Measurements from ENCODE around the gene PPOX. TPM values are rescaled to one million over a fixed set of nuclear protein-coding genes. Genes with fewer than 3 reads are reported as not detected.

Gene PPOX
- total RNA-seq, 1 donor from 2014 or later: 28.6 TPM

DNA sequence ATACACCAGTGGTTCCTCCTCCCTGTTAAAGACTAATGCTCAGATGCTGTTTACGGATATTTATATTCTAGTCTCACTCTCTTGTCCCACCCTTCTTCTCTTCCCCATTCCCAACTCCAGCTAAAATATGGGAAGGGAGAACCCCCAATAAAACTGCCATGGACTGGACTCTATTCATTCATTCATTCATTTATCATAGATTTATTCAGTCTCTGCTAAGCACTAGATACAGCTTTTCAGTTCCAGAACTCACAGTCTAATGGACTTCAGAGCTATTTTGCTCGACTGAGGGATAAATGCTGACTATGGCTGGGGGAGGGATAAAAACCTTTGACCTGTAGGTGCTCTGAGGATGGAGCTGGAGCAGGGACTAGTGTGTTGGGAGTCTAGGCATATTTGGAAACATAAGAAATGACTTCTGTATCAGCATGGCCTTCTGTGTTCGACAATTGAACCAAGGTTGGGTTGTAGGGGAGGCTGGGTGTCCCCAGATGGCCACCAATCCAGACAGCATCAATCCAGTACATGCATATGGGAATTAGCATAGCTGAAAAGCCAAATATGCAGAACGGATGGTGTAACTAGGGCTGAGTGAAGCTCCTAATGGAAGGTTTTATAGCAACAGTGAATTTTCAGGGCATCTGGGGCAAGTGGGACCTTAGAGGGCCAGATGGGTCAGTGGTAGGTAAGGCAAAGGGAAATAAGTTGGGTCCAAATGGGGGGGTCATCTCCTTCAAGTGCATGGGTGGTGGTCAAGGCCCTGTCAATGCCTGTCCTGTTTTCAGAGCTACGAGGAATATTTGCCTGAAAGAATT is 53.1 kb downstream of the PPOX start:
- Mint-ChIP-seq H3K27me3 (no peaks in the 10 kb centered on the region), H3K4me1 (peaks cover 38% of the 10 kb centered on the region)

DNA sequence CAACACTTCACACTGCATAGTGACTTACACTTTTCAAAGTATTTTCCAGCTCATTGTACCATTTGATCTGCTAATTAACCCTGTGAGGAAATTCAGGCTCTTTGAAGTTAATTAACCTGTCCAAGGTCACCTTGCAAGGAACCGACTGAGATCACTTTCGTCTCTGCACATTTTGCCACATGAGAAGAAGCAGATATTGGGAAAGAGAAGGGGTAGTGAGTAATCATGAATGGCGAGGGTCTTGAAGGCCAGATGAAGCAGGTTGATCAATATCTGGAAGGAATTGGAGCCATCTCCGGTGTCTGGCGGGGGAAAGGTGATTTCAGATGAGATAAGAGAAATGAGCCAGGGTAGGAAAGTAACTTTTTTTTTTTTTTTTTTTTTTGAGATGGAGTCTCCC is 53.8 kb downstream of the PPOX start:
- no peak for DNase-seq
- Mint-ChIP-seq H3K9me3 (no peaks in the 10 kb centered on the region), H3K4me1 (peaks cover 34% of the 10 kb centered on the region), H3K27ac (no peak overlapping the region), H3K4me3 (no peak overlapping the region), H3K27me3 (no peaks in the 10 kb centered on the region), H3K36me3 (ENCODE audit: low read depth) (peaks cover 3% of the 10 kb centered on the region)
- intact Hi-C loops (cut with micrococcal nuclease): no loop called here

More for the DNA sequence above, 53.1 kb downstream of the PPOX start:
- Mint-ChIP-seq H3K27ac (no peak overlapping the region), H3K36me3 (ENCODE audit: low read depth) (peaks cover 8% of the 10 kb centered on the region), H3K9me3 (no peaks in the 10 kb centered on the region), H3K4me3 (no peak overlapping the region)
- no peak for DNase-seq
- intact Hi-C loops (cut with micrococcal nuclease): no loop called here

Other genes with a start within 250 kb of the PPOX start
- not detected in 2 replicates for gene ITLN2, start 211.6 kb upstream of the PPOX start, total RNA-seq
- 9.1 and 21.4 TPM in 2 replicates for gene F11R, start 145.3 kb upstream of the PPOX start, total RNA-seq
- gene TSTD1, start 127.5 kb upstream of the PPOX start, total RNA-seq: 41.7 and 49.7 TPM in 2 replicates
- gene USF1, start 120.4 kb upstream of the PPOX start, total RNA-seq: 46.5 and 48.6 TPM in 2 replicates
- 134 and 139 TPM in 2 replicates for gene ARHGAP30, start 96.5 kb upstream of the PPOX start, total RNA-seq
- 0.05 TPM in 1 of 2 replicates, not detected in the other for gene NECTIN4, start 76.9 kb upstream of the PPOX start, total RNA-seq
- not detected in 2 replicates for gene KLHDC9, start 68.1 kb upstream of the PPOX start, total RNA-seq
- gene PFDN2, start 48.4 kb upstream of the PPOX start, total RNA-seq: 173 and 178 TPM in 2 replicates
- 46.7 and 48.2 TPM in 2 replicates for gene NIT1, start 48.3 kb upstream of the PPOX start, total RNA-seq
- 45.7 and 46.2 TPM in 2 replicates for gene DEDD, start 33.8 kb upstream of the PPOX start, total RNA-seq
- gene UFC1, start 12.4 kb upstream of the PPOX start, total RNA-seq: 84.2 and 86.6 TPM in 2 replicates
- gene USP21, start 6.9 kb upstream of the PPOX start, total RNA-seq: 32.7 and 34.7 TPM in 2 replicates
- 65.1 and 69.9 TPM in 2 replicates for gene B4GALT3, start 11.1 kb downstream of the PPOX start, total RNA-seq
- gene ADAMTS4, start 32.6 kb downstream of the PPOX start, total RNA-seq: 0.33 and 0.66 TPM in 2 replicates
- 88.4 and 89.6 TPM in 2 replicates for gene NDUFS2, start 35.9 kb downstream of the PPOX start, total RNA-seq
- gene FCER1G, start 48.9 kb downstream of the PPOX start, total RNA-seq: 0.63 TPM in 1 of 2 replicates, not detected in the other
- gene APOA2, start 57.2 kb downstream of the PPOX start, total RNA-seq: not detected in 2 replicates
- gene TOMM40L, start 59.6 kb downstream of the PPOX start, total RNA-seq: 25.6 and 28.4 TPM in 2 replicates
- not detected in 2 replicates for gene NR1I3, start 71.8 kb downstream of the PPOX start, total RNA-seq
- gene PCP4L1, start 92.3 kb downstream of the PPOX start, total RNA-seq: 0.14 TPM in 1 of 2 replicates, not detected in the other
- gene MPZ, start 143.5 kb downstream of the PPOX start, total RNA-seq: 2.8 and 3.0 TPM in 2 replicates
- 174 and 182 TPM in 2 replicates for gene SDHC, start 148.0 kb downstream of the PPOX start, total RNA-seq
- gene CFAP126, start 201.4 kb downstream of the PPOX start, total RNA-seq: not detected in 2 replicates